Thyroid gland (tissue), 4 donors: ENCODE results near the gene SMPD1.

Source experiments
- CTCF ChIP-seq, 6 experiments: fragments of 200-600 bp in 3 of 6; fragments of 450-650 bp in 3 of 6; sonication (generic) in 3 of 6; IDR thresholded peaks; one replicate each; pipeline ENCODE4 v1.5.1; 2016 to 2019; ENCODE audit warnings: antibody characterized with exemption in 6 of 6, mild to moderate bottlenecking in 2 of 6, inconsistent platforms in 1 of 6, moderate library complexity in 1 of 6
- POLR2A ChIP-seq, 2 donors: fragments of 450-650 bp; IDR thresholded peaks; one replicate each; pipeline ENCODE4 v1.6.1; 2017; ENCODE audit warnings: antibody characterized with exemption in 2 of 2, mild to moderate bottlenecking in 2 of 2, moderate library complexity in 1 of 2

- TF ChIP-seq POLR2A (IDR thresholded peaks at IDR 0.05) (no peak), CTCF (IDR thresholded peaks at IDR 0.05) (no peak)
Observed at GRCh38 chr11:6413791-6414201, 23.5 kb downstream of the SMPD1 start.
